GM12874 (cell line): ENCODE data around the gene CCL14.

Source experiments
- TF ChIP-seq, protein P1 (sequence below): IDR thresholded peaks from 2 replicates; pipeline ENCODE4 v1.5.1; 2011; ENCODE audit warnings: low read depth, mild to moderate bottlenecking, control low read depth, low read length, moderate library complexity; ENCODE audit not compliant: insufficient read depth

The CCL14 gene

DNA sequence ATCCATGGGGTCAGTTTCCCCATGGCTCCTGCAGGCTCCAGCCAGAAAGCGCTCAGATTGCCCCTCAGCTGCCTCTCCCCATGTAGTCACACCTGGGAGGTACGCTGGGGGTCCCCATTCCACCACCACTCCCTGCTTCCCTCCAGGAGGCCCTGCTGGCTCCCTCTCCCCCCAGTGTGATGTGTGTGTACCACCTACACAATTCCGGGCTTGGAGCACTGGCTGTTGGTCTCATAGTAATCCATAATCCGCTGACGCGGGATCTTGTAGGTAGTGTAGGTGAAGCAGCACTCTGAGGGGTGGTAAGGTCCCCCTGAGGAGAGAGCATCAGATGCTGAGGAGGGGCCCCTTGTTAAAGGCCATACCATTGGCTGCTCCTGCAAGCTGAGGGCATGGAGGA is 2.4 kb downstream of the CCL14 start:
- TF ChIP-seq, protein P1, sequence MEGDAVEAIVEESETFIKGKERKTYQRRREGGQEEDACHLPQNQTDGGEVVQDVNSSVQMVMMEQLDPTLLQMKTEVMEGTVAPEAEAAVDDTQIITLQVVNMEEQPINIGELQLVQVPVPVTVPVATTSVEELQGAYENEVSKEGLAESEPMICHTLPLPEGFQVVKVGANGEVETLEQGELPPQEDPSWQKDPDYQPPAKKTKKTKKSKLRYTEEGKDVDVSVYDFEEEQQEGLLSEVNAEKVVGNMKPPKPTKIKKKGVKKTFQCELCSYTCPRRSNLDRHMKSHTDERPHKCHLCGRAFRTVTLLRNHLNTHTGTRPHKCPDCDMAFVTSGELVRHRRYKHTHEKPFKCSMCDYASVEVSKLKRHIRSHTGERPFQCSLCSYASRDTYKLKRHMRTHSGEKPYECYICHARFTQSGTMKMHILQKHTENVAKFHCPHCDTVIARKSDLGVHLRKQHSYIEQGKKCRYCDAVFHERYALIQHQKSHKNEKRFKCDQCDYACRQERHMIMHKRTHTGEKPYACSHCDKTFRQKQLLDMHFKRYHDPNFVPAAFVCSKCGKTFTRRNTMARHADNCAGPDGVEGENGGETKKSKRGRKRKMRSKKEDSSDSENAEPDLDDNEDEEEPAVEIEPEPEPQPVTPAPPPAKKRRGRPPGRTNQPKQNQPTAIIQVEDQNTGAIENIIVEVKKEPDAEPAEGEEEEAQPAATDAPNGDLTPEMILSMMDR = no peak

DNA sequence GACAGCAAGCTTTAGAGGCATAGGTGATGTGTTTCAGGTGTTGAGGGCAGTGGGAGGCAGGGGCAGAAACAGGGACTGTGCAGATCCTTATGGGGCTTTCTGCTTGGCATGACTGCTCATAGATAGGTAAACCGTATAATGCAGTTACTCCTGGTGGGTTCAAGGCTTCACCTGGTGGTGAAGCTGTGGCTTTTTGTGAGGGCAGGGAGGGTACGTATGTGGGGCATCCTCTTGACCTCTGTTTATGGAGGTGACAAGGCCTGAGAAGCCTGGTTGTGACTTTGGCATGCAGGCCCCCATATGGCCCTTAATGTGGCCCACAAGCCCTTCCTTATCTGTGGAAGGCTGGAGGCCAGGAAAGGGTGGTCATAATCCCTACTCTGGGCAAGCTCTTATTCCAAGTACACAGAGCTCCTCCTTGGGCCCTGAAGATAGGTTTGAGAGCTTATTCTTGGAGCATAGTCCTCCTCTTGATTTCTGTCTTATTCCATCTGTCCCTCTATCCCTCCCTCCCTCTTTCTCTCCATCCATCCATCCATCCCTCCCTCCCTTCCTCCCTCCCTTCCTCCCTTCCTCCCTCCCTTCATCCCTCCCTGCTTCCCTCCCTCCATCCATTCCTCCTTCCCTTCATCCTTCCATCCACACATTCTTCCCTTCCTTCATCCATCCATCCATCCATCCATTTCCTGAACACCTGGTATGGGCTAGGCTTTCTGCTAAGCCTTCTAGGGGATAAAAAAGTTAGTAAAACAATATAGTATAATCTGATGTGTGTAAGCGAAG is 3.9 kb downstream of the CCL14 start:
- TF ChIP-seq, protein P1 = no peak

DNA sequence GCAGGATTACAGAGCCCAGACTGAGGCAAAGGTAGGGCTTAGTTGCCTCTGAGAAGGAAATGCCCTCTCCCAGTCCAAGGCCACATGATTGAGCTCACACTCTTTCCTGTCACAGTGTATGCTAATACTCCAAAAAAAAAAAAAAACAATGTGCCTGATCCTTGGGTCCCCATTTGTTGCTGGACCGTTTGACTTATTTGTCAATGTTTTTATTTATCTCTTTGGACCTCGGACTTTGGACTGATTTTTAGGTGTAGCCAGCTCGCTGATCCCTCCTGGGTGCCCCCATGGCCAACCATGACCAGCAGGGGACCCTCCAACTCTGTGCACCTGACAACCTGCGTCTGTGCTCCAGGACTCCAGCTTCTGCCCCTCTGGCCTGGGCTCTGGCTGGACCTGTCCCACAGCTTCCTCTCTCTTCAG is 4.6 kb downstream of the CCL14 start:
- TF ChIP-seq, protein P1 = peak; percentile 64

DNA sequence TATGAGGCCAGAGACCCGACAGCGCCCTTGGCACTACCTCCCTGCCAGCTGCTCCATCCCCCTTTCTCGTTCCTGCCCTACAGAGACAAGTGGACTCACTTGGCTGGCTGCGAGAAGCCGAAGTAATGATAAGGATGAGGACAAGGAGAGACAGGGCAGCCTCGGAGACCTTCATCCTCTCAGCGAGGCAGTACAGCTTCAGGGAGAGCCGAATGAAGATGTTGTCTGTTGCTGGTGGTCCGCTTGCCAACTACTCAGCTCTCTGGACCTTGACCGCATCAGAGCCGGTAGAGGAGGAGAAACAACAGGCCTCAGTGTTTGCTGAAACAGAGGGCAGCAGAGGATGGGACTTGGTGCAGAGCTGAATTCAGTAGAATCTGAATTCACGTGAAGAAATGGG is 5.3 kb downstream of the CCL14 start, which contains the start of gene CCL16:
CCL16 (minus strand) TSS at position 252 of the 400 bp plus-strand sequence; CDS start at position 175, 77 bp downstream.
- TF ChIP-seq, protein P1 = no peak

DNA sequence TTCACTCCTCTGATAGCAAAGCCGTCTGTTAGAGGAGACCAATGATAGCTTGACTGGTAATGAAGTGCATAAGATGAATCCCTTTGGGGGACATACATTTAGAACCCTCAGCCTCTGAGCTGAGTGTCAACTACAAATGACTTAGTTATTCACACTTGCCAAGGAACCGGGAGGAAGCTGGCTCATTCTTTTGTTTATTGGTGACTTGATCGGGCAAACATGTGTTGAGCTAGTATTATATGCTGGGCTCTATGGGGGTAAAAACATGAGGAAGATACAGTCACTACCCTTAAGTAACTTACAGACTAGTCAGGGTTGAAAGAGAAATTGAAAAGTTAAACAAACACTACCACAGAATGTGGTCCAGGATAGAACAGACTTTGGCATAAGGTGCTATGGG is 8.2 kb downstream of the CCL14 start:
- TF ChIP-seq, protein P1 = no peak

DNA sequence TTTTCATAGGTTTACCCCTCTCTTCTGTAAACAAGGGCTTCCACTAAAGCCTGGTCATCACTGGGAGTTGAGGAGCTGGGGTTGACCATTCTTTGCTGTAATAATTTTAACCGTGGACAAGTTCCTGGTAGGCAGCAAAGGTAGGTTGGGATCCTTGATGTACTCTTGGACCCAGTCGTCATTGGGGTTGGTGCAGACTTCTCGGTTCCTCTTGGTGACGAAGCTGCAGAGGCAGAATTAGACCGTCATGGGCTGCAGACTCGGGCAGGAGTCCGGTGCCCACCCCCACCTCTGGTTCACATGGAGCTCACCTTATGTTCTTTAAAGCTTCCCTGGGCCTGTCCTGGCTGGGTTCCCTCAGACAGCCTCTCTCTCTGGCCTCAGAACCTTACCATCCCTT is 9.0 kb downstream of the CCL14 start:
- TF ChIP-seq, protein P1 = no peak

DNA sequence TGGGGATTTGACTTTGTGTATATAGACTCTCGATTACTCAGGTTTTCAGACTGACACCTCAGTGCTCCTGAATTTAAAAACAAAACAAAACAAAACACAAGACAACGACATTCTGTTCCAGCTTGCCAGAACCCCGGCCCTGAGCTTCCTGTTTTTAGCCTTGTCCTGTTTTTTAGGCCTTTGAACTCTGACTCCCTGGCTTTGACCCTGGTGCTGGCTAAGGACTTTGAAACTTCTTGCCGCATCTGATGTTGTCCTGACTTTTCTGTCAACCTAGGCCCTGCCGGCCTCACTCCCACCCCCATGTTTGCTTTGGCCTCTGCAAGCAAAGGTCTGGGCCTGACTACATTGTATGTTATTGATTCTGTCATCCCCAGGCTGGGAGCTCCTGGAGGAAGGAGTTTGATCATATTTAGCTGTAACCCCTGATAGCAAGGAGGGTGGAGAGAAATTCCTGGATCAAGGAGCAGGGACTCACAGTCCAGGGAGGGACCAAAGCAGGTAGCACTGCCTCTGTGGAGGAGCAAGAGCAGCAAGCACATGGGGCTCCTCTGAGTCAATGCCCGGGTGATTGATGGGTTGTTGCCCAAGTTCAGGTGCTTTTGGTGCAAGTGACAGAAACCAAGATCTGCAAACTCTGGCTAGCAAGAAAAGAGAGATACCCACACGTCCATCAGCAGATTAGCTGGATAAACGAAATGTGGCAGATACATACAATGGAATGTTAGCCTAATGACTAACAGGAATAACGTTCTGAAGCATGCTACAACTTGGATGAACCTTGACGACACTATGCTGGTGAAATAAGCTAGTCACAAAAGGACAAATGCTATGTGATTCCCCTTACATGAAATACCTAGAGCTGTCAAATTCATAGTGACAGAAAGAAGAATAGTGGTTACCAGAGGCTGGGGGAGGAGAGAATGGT is 12.9 kb downstream of the CCL14 start:
- TF ChIP-seq, protein P1 = no peak
